HG03280 (cell line): ENCODE measurements around the gene MACROD2.

ENCODE experiments used
- ATAC-seq: cut with Tn5 transposase; IDR thresholded peaks from one replicate; pipeline ENCODE4 v1.9.1; 2021; ENCODE audit warnings: mild to moderate bottlenecking, moderate library complexity; ENCODE audit not compliant: unreplicated experiment

The MACROD2 gene

DNA sequence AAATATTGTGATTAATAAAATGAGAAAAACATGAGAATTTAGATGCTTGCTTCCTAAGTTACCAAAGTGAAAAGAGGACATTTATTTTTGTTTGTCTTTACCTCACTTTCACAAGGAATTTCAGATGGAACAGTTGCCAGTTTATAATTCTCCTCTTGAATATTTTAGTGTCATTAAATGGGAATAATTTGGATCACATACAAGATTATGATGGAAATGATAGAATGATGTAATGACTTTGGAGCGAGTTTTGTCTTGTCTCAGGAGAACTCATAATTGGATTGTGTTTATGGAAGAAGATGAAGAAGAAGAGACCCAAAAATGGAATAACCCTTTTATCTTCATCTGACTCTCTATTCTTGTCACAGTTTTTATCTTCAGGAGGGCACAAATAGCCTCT, 515.0 kb downstream of the MACROD2 start:
- ATAC-seq, result no peak

DNA sequence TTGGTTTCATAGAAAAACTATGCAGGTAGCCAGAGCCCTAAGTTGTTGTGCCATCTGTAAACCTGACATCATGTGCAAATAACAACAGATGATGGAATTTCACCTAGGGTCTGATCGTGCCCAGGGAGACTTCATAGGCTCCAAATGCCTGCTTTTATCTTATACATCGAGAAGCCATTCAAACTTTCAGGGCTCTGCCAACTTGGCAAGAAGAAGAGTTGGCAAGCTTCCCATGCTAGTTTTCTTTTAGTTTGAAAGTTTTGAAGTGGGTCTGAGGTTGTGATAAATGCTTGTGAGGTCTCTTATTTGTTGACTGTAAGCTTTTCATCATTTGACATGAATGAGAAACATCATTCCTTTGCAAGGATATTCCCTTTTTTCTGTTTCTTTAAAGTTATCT, 517.5 kb downstream of the MACROD2 start:
- no peak for ATAC-seq

DNA sequence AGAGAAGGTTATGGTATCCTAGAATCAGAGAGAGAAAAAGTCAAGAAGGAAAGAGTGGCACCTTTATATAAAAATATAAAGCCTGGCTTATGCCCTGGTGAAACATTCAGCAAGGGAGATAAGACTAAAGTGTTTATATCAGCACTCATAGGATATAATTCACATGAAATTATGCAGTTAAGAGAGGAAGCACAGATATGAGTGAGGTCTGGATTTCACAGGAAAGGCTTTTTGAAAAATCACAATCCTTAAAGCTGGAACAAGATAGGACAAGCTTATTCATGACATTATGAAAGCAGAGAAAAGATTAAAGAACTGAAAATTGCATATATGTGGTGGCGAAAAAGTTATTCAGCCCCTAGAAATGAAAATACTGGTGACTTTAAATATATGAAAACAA, 523.3 kb downstream of the MACROD2 start:
- ATAC-seq, result no peak

DNA sequence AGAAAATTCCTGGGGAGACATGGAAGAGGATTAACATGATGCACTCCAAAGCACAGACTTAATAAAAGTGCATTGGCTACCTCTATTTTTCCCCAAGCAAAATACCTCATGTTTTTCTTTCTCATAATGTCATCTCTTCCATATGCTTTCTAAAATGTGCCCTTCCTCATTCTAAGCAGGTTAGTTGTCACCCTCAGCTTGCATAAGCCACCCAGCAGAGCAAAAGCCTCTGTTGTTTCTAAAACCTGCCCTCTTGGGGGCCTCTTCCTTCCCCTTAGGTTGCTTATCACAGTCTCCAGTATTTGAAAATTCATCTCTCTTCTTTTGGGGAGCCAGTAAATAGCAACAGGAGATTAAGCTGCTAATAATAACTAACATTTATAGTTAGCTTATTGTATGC, 525.7 kb downstream of the MACROD2 start:
- no peak for ATAC-seq

DNA sequence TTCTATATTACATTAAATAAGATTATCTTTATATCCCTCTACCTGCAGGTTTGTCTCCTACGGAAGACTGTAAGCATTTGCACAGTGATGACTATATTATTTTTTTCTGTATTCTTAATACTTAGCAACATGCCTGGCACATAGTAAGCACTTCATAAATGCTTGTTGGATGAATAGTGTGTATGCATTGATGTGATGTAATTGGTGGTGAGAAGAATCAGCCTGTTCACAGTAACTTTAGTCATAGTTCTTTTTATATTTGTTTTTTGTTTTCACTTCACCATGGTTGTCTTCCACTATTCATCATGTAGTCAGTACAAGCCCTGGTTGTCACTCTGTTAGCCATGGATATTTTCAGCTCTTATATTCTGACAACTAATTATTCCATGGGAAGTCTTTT, 526.1 kb downstream of the MACROD2 start:
- no peak for ATAC-seq

DNA sequence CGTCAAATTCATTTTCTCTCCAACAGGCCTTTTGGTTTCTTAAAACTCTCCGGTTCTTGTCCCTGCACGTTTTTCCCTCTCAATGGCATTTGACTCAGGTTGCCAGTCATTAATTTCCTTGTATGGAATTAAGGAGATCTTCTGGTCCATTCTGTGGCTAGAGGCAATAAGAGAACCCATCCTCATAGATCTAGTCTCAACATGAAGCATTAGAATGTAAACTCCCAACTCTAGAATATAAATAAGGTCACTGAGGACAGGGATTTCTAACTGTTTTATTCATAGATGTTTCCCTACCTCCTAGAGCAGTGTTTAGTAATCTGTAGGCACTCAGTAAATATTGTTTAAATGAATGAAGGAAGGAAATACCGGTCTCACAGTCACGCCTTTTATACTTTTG, 527.3 kb downstream of the MACROD2 start:
- ATAC-seq, result no peak

DNA sequence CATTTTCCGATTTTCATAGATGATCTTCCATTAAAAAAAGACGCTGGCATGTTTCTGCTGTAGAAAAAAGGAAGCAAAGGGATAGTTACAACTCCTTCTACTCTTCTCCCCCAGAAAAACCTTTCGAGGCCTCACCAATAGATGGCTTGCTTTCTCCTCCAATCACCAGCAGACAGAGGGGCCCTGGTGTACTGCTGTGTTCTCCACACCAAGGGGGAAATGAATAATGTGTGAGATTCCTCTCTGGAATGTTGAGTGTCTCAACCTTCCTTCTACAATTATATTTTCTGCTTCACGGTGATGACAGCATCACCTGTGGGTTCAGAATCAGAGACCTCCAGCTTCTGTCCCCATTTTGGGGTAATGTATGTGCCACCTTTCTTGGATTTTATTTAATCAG, 527.8 kb downstream of the MACROD2 start:
- ATAC-seq, result no peak

DNA sequence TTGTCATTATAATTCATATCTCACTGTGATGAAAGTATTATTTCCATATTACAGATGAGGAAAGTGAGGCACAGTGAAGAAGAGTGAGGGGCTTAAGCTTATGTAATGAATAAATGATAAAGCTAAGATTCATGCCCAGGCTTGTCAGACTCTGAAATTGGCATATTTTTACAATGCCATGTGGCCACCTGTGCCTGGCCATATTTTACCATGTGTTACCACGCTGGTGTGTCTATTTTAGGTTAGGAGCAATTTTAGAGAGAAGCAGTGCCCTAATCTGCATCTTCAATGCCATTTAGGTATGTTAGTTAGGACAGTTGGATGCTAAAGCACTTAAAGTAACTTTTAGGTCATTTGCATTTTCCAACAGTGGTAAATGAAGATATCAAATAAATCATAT, 530.1 kb downstream of the MACROD2 start:
- no peak for ATAC-seq

DNA sequence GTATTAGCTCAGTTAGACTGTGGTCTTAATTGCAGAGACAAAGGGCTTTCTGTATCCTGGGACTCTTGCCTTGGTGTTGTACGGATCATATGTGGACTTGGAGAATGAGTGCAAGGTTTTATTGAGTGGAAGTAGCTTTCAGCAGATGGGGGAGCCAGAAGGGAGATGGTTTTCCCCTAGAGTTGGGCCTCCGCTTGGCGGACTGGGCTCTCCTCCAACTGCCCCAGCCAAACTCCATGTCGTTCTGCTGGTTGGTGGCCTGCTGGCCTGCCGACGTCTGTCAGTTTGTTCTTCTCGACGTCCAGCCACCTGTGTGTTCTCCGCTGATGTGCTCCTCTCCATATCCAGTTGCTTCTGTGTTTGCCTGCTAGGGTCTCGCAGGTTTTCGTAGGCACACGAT, 531.6 kb downstream of the MACROD2 start:
- no peak for ATAC-seq

DNA sequence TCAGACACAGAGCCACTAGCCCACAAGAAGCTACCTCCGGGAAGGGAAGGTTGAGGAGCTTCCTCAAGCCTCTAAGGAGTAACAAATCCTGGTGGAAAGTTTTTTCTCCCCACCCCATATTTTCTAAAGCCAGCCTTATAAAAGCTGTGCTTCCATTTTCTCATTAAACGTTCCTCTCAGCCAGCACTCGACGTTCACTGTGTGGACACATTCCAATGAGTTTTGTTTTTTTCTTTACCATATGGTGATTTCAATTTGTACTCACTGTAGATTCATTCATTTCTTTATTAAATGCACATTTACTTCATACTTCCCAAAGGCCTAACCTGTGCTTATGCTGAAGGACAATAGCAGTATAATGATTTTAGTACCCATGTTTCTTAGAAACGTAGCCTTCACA, 536.5 kb downstream of the MACROD2 start:
- no peak for ATAC-seq

DNA sequence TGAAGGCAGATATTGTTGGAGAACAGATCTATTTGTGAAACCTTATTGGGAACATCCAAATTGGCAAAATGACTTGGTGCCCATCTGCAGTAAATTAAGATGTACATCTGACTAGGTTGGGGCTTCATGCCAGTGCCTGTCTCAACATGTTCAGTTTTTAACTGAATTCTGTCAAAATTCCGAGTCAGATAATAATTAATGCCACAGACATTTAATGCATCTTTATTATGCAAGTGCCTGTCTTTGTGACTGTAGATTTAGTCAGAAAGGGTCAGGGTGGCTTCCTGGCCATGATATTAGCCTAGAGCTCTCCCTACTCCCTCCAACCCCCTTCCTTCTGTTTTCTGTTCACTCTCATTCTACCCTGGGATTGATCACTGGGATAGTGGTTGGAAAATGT, 541.4 kb downstream of the MACROD2 start:
- ATAC-seq, result no peak

DNA sequence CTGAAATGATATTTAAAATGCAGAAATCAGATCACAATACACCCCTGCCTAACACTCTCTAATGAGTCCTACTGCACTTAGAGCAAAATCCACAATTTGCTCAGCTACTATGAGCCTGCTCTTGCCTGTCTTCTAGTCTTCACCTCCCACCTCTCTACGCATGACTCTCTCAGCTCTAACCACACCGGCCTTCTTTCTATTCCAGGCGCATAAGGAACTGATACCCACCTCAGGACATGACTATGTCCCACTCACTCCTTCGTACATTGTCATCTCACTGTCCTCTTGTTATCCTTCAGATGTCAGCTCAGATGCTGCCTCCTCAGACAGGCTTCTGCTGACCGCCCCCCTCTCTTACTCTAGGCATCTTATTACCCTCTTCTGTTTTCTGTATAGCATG, 543.1 kb downstream of the MACROD2 start:
- no peak for ATAC-seq

DNA sequence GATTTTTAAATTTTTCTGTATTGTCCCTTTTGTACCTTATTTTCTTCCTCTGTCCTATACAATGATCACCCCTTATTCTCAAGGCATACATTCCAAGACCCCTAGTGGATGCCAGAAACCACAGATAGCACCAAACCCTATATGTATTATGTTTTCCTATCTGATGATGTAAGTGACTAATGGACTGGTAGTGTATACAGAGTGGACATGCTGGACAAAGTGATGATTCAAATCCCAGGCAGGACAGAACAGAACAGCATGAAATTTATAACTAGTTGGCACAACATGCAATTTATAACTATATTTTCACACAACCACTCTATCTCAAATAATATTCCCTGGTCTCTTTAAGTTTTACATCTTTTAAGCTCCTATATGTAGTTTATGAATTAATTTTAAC, 547.7 kb downstream of the MACROD2 start:
- no peak for ATAC-seq

DNA sequence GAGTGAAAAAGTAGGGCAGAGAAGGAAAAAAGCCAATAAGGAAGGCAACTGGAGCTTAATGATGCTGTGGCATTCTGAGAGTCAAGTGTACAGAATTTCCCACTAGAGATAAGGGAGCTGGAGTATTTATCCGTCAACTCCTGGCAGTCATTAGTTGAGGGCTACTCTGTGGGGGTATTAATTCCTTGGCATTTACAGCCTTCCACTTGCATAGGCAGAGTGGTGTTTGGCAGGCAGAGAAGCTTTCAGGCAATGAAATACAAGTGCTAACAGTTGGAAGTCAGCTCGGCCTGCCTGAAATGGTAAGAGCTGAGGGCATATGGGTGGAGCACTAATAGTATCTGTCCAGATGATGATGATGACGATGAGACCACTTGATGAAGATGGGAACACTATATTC, 549.4 kb downstream of the MACROD2 start:
- no peak for ATAC-seq

DNA sequence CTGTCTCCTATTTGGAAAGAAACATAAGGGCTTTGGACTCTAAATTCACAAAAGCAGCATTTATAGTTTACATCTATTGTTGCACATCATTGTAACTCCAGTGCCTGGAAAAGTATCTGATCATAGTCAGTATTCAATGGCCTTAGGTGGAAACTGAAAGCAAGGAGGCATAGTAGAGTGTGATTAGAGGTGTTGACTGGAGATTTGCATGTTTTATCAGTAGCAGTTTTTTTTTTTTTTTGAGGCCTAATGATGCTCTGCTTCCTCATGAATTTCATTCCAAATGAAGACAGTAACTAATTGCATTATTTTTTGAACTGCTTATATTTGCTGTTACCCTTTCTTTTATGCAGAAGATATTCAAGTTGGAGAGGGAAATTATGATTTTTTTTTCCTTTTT, 555.3 kb downstream of the MACROD2 start:
- ATAC-seq, result no peak

DNA sequence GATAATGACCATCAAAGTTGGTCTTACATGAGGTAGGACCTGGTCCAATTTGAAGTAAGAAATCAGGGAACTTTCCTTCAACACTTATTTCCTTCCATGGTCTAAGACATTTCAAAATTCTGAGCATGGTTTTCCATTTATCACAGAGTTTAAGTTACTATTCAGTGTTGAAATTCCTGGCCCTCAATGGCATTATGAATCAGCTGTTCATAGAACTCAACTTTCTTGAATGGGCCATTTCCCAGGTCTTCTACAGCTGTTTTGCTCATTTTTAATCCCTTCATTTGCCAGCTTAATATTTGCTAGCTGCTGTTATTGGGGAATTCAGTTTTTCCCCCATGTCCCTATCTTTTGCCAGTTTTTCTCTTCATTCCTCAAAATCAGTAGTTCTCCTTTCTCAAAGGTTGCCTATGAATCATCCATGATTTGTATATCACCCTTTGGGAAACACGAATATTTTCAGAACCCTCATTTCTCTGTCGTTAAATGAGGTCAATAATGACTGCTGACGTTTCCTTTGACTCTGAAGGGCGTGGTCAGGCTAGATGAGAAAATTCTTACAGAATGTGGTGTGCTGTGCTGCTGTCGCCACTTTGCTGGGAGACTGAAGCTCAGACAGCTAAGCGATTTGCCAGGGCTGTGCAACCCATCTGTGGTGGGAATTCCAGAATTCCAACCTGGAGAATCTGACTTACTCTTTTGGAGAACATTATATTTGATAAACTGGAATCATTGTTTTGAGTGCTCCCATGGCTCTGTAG, 558.6 kb downstream of the MACROD2 start:
- ATAC-seq, result no peak

DNA sequence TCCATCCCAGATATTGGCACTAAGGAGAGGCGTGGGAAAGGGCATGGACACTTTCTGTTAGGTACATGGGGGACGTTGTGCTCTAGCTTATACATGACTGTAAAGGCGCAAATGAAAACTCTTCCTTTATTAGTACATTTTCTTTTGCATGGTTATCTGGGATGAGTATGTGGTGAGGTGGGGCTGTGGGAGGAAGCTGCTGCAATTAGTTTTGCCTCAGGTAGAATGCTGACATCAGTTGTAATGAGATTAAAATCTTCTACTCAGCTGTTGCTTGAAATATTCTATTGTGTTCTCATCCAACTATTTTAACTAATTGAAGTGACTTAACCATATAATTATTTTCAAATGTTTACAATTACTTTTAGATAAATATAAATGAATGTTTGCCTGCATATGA, 560.4 kb downstream of the MACROD2 start:
- no peak for ATAC-seq

DNA sequence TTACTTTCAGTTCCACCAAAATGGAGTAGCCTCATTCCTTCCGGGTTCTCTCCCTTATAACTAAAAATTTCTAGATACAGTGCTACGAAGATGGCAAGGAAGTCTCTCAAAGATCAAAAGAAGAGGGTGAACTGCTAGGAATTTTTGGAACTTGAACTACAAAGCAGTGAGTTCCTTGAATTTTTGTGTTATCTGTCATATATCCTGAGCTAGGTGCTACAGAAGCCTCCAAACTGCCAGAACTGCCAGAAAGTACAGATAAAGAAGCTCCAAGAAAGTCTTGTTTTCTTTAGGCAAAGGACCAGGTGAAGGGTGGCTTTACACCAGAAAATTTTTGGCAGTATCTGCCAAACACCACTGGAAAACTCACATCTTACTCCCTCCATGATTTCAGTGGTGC, 560.9 kb downstream of the MACROD2 start:
- no peak for ATAC-seq

DNA sequence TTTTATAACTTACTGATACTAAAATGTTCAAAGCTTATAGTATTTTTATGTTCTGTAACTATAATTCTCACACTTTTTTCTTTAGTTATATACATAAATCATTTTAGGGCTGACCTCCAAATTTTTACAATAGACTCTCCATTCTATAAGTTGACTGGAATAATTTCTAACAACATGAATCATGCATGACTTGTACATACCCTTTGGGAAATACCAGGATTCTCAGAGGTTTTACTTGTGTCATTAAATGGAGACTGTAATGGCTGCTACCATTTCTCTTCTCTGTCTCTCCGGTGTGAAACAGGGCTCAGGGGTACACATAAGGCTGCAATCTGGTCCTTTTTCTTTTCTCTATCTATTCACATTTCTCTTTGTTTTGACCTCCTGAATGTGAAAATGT, 564.3 kb downstream of the MACROD2 start:
- no peak for ATAC-seq

DNA sequence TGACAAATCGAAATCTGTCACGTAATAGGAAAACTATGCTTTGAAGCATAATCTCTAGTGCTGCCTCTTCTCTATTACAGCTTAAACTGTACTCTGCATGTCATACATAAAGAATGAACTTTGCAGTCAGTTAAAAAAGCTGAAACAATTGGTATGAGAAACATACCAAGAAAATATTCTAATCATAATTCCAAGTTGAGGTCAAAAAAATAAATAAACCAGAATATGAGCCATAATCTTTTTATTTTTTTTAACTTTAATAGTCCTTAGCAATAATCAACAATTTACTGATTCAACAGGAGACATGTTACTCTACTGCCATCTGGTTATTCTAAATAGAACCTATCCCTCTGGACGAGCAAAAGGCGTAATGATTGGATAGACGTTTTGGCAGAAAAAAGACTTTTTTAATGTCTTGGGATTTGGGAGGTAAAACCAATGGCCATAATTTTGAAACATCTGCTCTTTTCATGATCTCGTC, 566.5 kb downstream of the MACROD2 start:
- ATAC-seq, result no peak

DNA sequence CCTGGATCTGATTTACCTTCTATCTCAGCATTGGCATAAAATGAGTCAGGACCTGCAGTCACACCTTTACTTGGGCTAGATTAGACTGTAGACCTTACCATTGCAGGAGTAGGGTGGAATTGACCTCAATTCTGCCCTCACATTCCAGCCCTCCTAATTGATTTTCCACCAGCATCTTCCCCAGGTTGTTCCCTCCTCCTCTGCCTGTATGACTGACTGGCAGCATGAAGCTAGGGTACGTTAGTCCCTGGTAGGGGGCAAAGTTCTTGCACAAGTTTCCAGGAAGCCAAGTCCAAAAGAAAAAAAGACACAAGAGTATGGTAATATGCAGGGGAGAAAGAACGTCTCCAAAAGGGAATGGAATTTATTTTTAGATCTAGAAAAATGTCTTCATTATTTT, 567.7 kb downstream of the MACROD2 start:
- ATAC-seq, result no peak

DNA sequence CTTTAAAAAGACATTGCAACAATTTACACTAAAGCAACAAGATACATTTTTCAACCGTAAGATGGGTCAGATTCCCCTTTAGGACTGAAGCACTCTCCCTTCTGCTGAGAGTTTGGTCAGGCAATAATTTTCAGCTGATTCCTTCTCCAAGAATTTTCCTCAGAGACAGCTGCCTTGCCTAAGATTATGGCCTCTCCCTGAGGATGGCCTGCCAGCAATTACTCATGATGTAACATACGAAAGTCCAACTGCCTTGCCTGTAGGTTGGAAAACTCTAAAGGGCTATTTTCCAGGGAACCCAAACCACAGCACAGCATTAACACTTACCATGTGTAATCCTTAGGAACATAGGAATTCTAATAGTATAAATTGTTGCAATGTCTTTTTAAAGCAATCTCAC, 571.2 kb downstream of the MACROD2 start:
- no peak for ATAC-seq

DNA sequence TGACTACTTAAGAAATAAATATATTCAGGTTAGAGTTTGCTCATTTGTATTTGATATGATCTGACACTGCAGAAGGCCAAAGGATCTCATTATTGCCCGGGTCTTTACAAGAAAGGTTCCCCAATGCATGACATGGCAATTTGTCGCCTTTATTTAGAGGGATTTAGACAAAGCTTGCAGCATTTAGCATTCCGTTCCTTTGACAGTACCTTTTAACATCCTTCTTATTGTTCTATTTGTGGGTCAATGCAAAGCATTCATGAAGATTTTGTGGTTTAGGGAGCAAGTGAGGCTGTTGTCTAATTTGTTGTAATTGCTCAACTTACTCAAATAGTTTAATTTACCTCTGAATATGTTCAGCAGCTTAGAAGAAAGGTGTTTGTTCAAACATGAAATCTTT, 572.9 kb downstream of the MACROD2 start:
- ATAC-seq, result no peak
